CD1c-positive myeloid dendritic cell (primary cell): ENCODE data around the gene EDA.

ENCODE experiments used
- DNase-seq: peaks from one replicate; pipeline ENCODE4 v3.0.0-alpha.2; 2016; ENCODE audit errors: extremely low spot score

Gene EDA

GRCh38 chrX:70026112-70026850 is 410.4 kb downstream of the EDA start:
- DNase-seq: no peak

DNA sequence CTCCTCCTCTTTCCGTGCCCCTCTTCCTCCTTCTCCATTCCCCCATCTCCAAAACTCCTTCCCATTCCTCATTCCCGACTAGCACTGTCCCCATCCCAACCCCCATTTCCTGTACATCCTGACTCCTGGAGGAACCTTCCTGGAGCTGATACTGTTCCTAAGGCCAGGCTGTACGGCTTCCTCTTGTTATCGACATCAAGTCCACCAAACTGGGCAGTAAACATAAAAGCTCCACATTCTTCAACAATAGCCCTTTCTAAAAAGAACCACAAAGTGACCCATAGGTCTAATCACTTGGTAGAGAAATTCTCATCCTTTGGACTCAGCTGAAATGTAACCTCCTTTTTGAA is 410.9 kb downstream of the EDA start:
- DNase-seq: no peak

- no peak for DNase-seq
Observed at GRCh38 chrX:70029863-70030262, 413.9 kb downstream of the EDA start.

DNA sequence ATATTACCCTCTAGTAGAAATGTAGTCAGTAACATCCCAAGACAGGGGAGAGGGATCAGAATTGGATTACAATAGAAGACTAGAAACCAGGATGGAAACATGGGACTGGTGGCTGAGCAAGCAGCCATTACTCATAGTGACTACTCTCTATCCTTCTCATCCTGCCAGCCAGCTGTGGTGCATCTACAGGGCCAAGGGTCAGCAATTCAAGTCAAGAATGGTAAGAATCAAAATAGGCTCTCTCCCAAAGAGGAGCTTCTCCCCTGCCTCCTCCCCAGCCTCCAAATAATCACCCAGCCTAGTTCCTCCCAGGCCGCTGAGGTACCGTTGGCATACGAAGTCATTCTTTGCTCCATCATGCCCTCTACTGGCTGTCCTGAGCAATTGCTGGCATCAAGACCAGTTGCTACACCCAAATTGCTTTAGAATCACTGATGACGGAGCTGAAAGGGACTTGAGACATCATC is 414.4 kb downstream of the EDA start:
- DNase-seq: peak; percentile 48

DNA sequence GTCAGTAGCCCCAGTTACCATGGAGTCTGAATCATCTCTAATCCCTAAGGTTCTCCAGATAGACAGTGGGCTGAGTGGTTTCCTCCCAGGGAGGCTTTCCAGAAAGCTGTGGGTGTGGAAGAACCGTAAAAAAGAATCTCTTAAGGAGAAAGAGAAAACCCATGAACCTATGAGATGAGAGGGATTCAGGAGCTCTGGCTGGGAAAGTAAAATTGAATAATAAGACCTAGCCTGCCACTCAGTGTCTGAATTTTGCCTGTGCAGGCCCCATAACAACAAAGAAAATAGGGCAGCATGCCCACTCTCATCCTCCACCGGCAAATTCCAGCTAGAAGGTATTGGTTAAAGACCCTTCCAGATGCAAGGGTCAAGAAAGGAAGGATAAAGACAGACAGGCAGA is 416.9 kb downstream of the EDA start:
- no peak for DNase-seq

DNA sequence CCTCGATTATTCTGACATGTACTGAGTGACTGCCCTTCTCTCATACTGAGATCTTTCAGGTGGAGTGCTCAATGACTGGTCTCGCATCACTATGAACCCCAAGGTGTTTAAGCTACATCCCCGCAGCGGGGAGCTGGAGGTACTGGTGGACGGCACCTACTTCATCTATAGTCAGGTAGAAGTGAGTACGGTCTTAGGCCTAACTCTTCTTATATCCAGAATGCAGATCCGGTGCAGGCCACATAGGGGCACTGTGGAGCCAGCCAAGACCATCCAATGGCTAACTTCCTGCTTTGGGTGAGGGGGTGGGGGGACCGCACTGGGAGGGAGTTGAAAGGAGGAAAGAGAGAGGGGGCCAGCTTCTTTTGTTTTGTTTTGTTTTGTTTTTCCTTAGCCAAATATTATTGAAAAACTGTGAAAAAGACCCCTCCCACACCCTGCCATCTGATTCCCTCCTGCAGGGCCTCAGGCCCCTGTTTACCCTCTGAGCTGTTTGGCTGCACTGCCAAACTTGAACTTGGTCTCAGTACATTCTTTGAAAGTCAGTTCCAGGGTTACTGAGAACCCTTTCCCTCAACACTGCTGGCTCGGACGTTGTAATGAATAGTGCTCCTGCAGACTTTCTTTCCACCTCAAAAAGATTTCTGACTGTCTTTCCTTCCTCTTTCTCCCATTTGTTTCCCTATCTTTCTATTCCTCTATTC is 417.6 kb downstream of the EDA start:
- peak; percentile 15 for DNase-seq

GRCh38 chrX:70034646-70035045 is 418.7 kb downstream of the EDA start:
- DNase-seq: no peak

DNA sequence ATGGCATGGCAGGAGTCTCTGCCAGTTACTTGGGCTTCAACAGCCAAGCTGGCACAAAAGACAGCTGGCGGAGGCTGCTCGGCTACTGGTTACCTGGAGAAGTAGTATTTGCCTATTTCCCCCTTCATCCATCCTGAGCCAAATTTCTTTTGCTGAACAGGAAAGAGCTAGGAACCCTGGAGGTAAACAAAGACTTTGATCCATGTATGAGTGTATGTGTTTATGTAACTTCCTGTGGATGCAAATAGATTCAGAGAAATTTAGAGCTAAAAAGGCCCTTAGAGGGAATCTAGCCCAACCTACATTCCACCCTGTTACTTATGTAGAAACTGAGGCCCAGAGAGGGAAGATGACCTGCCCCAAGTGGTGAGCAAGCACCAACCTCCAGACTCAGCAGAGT is 422.6 kb downstream of the EDA start:
- no peak for DNase-seq

DNA sequence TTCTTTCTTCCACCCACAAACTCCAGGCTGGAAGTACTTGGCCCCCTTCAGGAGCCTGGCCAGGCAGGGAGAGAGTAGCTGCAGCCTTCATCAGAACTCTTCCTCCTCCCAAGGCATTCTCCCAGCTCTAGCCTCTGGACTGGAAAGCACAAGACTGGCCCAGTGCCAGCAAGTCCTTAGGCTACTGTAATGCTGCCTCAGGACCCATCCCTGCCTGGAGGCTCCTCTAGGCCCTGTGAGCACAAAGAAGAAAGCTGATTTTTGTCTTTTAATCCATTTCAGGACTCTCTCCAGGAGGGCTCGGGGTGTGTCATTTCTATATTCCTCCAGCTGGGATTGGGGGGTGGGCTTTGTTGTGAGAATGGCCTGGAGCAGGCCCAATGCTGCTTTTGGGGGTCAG is 423.0 kb downstream of the EDA start:
- DNase-seq: no peak

- DNase-seq: no peak
Observed at GRCh38 chrX:70039758-70040157, 423.8 kb downstream of the EDA start.

GRCh38 chrX:70041993-70042392 is 426.1 kb downstream of the EDA start:
- no peak for DNase-seq

- DNase-seq: no peak
Observed at GRCh38 chrX:70042399-70043371, 426.8 kb downstream of the EDA start.

GRCh38 chrX:70043685-70044084 is 427.8 kb downstream of the EDA start:
- DNase-seq: no peak

GRCh38 chrX:70044541-70045245 is 428.8 kb downstream of the EDA start:
- no peak for DNase-seq

GRCh38 chrX:70046978-70047377 is 431.1 kb downstream of the EDA start:
- no peak for DNase-seq

- DNase-seq: no peak
Observed at GRCh38 chrX:70049406-70049805, 433.5 kb downstream of the EDA start.

- DNase-seq: no peak
Observed at GRCh38 chrX:70049925-70050324, 434.0 kb downstream of the EDA start, which contains the start of gene AWAT2. Gene AWAT2, minus strand, starts transcription at chrX:70049938. Its CDS starts 6 bp downstream, at chrX:70049932.

- DNase-seq: no peak
Observed at GRCh38 chrX:70052895-70053615, 437.1 kb downstream of the EDA start.

GRCh38 chrX:70054391-70054790 is 438.5 kb downstream of the EDA start:
- DNase-seq: no peak

DNA sequence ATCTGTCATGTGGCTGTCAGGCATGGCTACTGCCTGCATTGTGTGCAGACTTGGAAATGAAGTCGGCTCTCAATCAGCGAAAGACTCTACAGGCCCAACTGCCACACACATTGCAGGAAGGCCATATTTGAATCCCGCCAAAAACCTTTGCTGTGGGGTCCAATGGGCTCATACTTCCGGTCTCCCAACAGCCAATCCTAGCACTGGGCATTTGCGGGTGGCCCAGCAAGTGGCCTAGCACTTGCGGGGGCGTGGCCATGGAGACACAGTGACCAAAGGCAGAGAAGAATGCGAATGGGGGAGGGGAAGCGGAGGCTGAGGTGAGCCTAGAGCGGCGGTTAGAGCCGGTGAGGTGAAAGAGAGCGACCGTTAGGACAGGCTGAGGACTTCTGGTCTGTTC is 446.2 kb downstream of the EDA start, which contains the start of gene OTUD6A:
TSS of gene OTUD6A (plus strand) at position 382 of the 400 bp plus-strand sequence. CDS start 68 bp downstream, outside the sequence.
- DNase-seq: no peak
